OCI-LY7 (cell line): ENCODE data around the gene RGMB.

ENCODE experiments used
- CTCF ChIP-seq: fragments of 200-600 bp; sonication (generic); conservative IDR thresholded peaks from 2 replicates; pipeline ENCODE4 v1.5.1; 2014; ENCODE audit warnings: mild to moderate bottlenecking, antibody characterized with exemption, low read length, moderate library complexity, mixed read lengths
- EZH2phosphoT487 ChIP-seq: fragments of 200-600 bp; sonication (generic); IDR thresholded peaks from 2 replicates; pipeline ENCODE4 v1.6.1; 2018; ENCODE audit warnings: low read depth, borderline replicate concordance, mild to moderate bottlenecking, mixed run types, antibody characterized with exemption, low read length, moderate library complexity, mixed read lengths

DNA sequence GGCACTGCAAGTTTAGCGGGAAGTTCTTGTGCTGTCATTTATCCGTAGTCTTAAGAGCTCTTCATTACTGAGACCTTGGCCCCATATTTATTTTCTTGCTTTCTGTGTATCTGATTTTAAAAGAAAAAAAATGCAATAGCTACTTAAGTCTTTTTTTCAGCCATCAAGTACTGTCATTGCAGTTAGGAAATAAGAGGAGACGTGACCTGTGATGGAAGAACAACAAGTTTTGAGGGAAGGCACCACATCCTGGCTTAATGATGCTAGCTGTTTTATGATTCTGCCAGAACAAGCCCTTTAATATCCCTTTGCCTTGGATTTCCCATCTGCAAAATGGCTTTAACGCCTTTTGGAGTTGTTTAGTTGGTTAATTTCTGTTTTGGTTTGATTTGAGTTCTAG lies 3.8 kb downstream of the RGMB start:
- TF ChIP-seq CTCF (no peak), EZH2phosphoT487 (no peak)
